ENCODE measurements around the gene FADS3.
A peak's percentile ranks its signal among the peaks of the same experiment; 100 is the strongest.

The FADS3 gene

GRCh38 chr11:61880454-61880853, 10.9 kb downstream of the FADS3 start:
- Histone ChIP-seq H3K36me3 (ENCODE audit: insufficient read depth, low read length) (peaks cover 3% of the 10 kb centered on the region; the same call in 1 of the 2 replicates), H3K4me1 (ENCODE audit: insufficient read depth, low read length, severe bottlenecking) (peaks cover 63% of the 10 kb centered on the region), H3K4me2 (ENCODE audit: low read length) (peak overlapping the region; percentile 81), H3K9ac (ENCODE audit: low read length) (peak overlapping the region; percentile 84), H3K9me2 (ENCODE audit: low read depth, low read length) (no peaks in the 10 kb centered on the region), H3F3A (ENCODE audit: insufficient read depth, low read length) (no peaks in the 10 kb centered on the region), H2AFZ (ENCODE audit: low read length) (peak overlapping the region; percentile 73; the same call in 1 of the 2 replicates), H3K27ac (ENCODE audit: low read depth, low read length, poor library complexity, severe bottlenecking) (peak overlapping the region; percentile 90), H3K4me3 (ENCODE audit: low read depth, low read length, poor library complexity, severe bottlenecking) (peak overlapping the region; percentile 73), H3K9me3 (ENCODE audit: low read length) (no peaks in the 10 kb centered on the region), H4K20me1 (ENCODE audit: insufficient read depth, low read length) (no peaks in the 10 kb centered on the region), H3K79me2 (ENCODE audit: insufficient read depth, low read length) (no peaks in the 10 kb centered on the region), H3K27me3 (ENCODE audit: insufficient read depth, low read length) (no peaks in the 10 kb centered on the region)
- TF ChIP-seq EZH2 (IDR thresholded peaks at IDR 0.05; ENCODE audit: borderline replicate concordance, low read length), result no peak
- TF ChIP-seq CTCF (IDR thresholded peaks at IDR 0.05; ENCODE audit: low read length), result no peak

- Histone ChIP-seq H4K20me1 (ENCODE audit: insufficient read depth, low read length) (no peaks in the 10 kb centered on the region), H3K4me2 (ENCODE audit: low read length) (peak overlapping the region; percentile 81), H3K27me3 (ENCODE audit: insufficient read depth, low read length) (no peaks in the 10 kb centered on the region), H3K9ac (ENCODE audit: low read length) (peak overlapping the region; percentile 84), H3K36me3 (ENCODE audit: insufficient read depth, low read length) (peaks cover 4% of the 10 kb centered on the region; the same call in 1 of the 2 replicates), H3F3A (ENCODE audit: insufficient read depth, low read length) (no peaks in the 10 kb centered on the region), H3K4me3 (ENCODE audit: low read depth, low read length, poor library complexity, severe bottlenecking) (peak overlapping the region; percentile 73), H3K79me2 (ENCODE audit: insufficient read depth, low read length) (no peaks in the 10 kb centered on the region), H3K9me2 (ENCODE audit: low read depth, low read length) (no peaks in the 10 kb centered on the region), H3K27ac (ENCODE audit: low read depth, low read length, poor library complexity, severe bottlenecking) (peak overlapping the region; percentile 90), H3K4me1 (ENCODE audit: insufficient read depth, low read length, severe bottlenecking) (peaks cover 64% of the 10 kb centered on the region), H2AFZ (ENCODE audit: low read length) (peak overlapping the region; percentile 73; the same call in 1 of the 2 replicates), H3K9me3 (ENCODE audit: low read length) (no peaks in the 10 kb centered on the region)
- no peak for TF ChIP-seq CTCF (IDR thresholded peaks at IDR 0.05; ENCODE audit: low read length)
- TF ChIP-seq EZH2 (IDR thresholded peaks at IDR 0.05; ENCODE audit: borderline replicate concordance, low read length), result no peak
These were observed 11.3 kb downstream of the FADS3 start for GRCh38 chr11:61880031-61880430.

- Histone ChIP-seq H3K4me1 (ENCODE audit: insufficient read depth, low read length, severe bottlenecking) (peaks cover 64% of the 10 kb centered on the region), H2AFZ (ENCODE audit: low read length) (no peak overlapping the region), H3K4me2 (ENCODE audit: low read length) (peak overlapping the region; percentile 81), H3K9me2 (ENCODE audit: low read depth, low read length) (no peaks in the 10 kb centered on the region), H3K36me3 (ENCODE audit: insufficient read depth, low read length) (peaks cover 4% of the 10 kb centered on the region; the same call in 1 of the 2 replicates), H4K20me1 (ENCODE audit: insufficient read depth, low read length) (no peaks in the 10 kb centered on the region), H3K27ac (ENCODE audit: low read depth, low read length, poor library complexity, severe bottlenecking) (peak overlapping the region; percentile 90), H3K4me3 (ENCODE audit: low read depth, low read length, poor library complexity, severe bottlenecking) (peak overlapping the region; percentile 73), H3F3A (ENCODE audit: insufficient read depth, low read length) (no peaks in the 10 kb centered on the region), H3K79me2 (ENCODE audit: insufficient read depth, low read length) (no peaks in the 10 kb centered on the region), H3K27me3 (ENCODE audit: insufficient read depth, low read length) (no peaks in the 10 kb centered on the region), H3K9ac (ENCODE audit: low read length) (peak overlapping the region; percentile 84), H3K9me3 (ENCODE audit: low read length) (no peaks in the 10 kb centered on the region)
- TF ChIP-seq EZH2 (IDR thresholded peaks at IDR 0.05; ENCODE audit: borderline replicate concordance, low read length), result no peak
- TF ChIP-seq CTCF (IDR thresholded peaks at IDR 0.05; ENCODE audit: low read length), result no peak
These were observed 12.2 kb downstream of the FADS3 start for GRCh38 chr11:61879152-61879551.
